Measurements from ENCODE around the gene SND1. TPM values are rescaled to one million over a fixed set of nuclear protein-coding genes. Genes with fewer than 3 reads are reported as not detected.

The SND1 gene
- total RNA-seq, 1 experiment from 2014 or later: 139 TPM

DNA sequence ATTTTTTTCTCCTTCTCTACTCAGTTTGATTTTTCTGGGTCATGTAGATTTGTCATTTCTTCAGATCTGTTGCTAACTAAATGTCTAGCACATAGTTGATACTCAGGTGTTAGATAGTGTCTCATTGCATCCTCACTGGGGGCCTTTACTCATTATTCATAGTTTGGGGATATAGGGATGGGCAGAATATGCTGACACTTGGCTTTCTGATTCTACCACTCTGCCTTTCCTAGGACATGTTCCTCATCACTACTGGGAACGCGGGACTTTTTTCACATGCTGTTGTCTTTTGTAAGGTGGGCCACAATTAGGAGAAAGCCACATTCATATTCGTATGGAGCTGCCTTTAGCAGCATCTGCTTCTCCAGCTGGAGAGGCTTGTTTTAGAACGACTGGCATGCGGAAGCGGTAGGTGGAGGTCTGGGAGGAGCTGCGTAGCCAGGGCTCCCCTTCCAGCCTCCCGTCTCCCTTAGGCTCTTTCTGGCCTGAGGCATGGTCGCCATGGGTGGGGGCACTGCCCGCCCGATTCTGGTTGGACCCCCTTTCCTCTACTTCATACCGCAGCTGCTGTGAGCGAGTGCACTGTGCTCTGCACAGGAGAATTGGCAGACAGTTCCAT lies 78.8 kb downstream of the SND1 start:
- peaks cover 5% of the 10 kb centered on the region for H3K79me2 ChIP-seq (ENCODE audit: low read length)
- H3K27me3 ChIP-seq (ENCODE audit: low read length): no peaks in the 10 kb centered on the region
- POLR2A ChIA-PET (ENCODE audit: unreplicated experiment): no interaction called here
- no TSS peak for BruUV-seq (replicated peaks)
- no peaks in the 10 kb centered on the region for H3K9me2 ChIP-seq (replicated peaks; ENCODE audit: low read length)
- no peaks in the 10 kb centered on the region for H4K20me1 ChIP-seq (ENCODE audit: low read length)
- H3K4me2 ChIP-seq (ENCODE audit: low read length): no peak overlapping the region
- no peak overlapping the region for H3K9ac ChIP-seq (ENCODE audit: low read length)
- H3K4me1 ChIP-seq (ENCODE audit: insufficient read depth, low read length): no peaks in the 10 kb centered on the region
- no peaks in the 10 kb centered on the region for H3F3A ChIP-seq (ENCODE audit: low read length, unreplicated experiment)
- H3K9me3 ChIP-seq (ENCODE audit: low read length): no peaks in the 10 kb centered on the region
- no peak overlapping the region for H3K27ac ChIP-seq (ENCODE audit: low read length)
- ATAC-seq (no peak), DNase-seq (no peak)
- intact Hi-C loops (cut with micrococcal nuclease): no loop called here
- no peak for TF ChIP-seq EZH2 (IDR thresholded peaks at IDR 0.05; ENCODE audit: low read length, unreplicated experiment)
- TF ChIP-seq, protein P1, sequence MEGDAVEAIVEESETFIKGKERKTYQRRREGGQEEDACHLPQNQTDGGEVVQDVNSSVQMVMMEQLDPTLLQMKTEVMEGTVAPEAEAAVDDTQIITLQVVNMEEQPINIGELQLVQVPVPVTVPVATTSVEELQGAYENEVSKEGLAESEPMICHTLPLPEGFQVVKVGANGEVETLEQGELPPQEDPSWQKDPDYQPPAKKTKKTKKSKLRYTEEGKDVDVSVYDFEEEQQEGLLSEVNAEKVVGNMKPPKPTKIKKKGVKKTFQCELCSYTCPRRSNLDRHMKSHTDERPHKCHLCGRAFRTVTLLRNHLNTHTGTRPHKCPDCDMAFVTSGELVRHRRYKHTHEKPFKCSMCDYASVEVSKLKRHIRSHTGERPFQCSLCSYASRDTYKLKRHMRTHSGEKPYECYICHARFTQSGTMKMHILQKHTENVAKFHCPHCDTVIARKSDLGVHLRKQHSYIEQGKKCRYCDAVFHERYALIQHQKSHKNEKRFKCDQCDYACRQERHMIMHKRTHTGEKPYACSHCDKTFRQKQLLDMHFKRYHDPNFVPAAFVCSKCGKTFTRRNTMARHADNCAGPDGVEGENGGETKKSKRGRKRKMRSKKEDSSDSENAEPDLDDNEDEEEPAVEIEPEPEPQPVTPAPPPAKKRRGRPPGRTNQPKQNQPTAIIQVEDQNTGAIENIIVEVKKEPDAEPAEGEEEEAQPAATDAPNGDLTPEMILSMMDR (conservative IDR thresholded peaks at IDR 0.05; ENCODE audit: low read depth, low read length): no peak
- no peak for TF ChIP-seq EZH2phosphoT487 (IDR thresholded peaks at IDR 0.05; ENCODE audit: borderline replicate concordance, low read length)
- no peak overlapping the region for H3K4me3 ChIP-seq (ENCODE audit: low read length)
- CTCF ChIA-PET: no interaction called here
- peaks cover 34% of the 10 kb centered on the region; the same call in 1 of the 2 replicates for H3K36me3 ChIP-seq (ENCODE audit: low read depth, low read length)
- no peak overlapping the region for H2AFZ ChIP-seq (ENCODE audit: low read length)

DNA sequence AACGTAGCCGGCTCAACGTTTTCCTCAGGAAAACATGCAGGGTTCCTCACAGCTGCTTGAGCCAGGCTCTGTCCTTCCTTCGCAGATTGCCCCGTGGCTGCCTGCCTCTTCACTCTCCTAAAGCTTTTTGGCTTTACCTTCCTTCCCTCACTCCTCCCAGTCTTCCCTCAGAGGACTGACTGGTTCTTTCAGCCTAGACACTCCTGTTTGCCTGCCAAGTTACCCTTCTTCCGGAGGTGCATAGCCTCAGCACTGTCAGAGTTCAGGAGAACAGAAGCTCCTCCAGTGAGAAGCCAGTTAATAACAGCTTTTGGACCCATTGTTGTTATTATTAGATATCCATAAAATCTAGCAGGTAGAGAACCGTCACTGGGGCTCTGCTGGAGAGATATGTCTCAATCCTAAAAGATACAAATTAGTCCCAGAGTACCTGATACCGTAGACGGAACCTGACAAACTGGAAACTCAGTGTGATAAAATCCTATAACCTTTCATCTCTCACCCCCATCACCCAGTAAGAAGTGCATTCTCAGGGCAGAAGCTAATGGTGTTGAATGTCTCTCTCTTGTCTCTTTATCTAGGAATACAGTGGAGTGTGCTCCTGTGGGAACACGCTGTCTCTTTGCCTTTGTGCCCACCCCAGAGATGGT lies 79.6 kb downstream of the SND1 start:
- Histone ChIP-seq H3F3A (ENCODE audit: low read length, unreplicated experiment) (no peaks in the 10 kb centered on the region), H3K27ac (ENCODE audit: low read length) (no peak overlapping the region), H3K4me1 (ENCODE audit: insufficient read depth, low read length) (no peaks in the 10 kb centered on the region), H3K9ac (ENCODE audit: low read length) (no peak overlapping the region), H3K4me3 (ENCODE audit: low read length) (no peak overlapping the region), H3K36me3 (ENCODE audit: low read depth, low read length) (peaks cover 37% of the 10 kb centered on the region; the same call in 1 of the 2 replicates), H3K79me2 (ENCODE audit: low read length) (peaks cover 5% of the 10 kb centered on the region), H3K27me3 (ENCODE audit: low read length) (no peaks in the 10 kb centered on the region), H2AFZ (ENCODE audit: low read length) (no peak overlapping the region), H3K9me2 (replicated peaks; ENCODE audit: low read length) (no peaks in the 10 kb centered on the region), H3K9me3 (ENCODE audit: low read length) (no peaks in the 10 kb centered on the region), H3K4me2 (ENCODE audit: low read length) (no peak overlapping the region), H4K20me1 (ENCODE audit: low read length) (no peaks in the 10 kb centered on the region)
- ChIA-PET POLR2A (ENCODE audit: unreplicated experiment) (no interaction called here), CTCF (no interaction called here)
- no peak for ATAC-seq
- no peak for DNase-seq
- no TSS peak for BruUV-seq (replicated peaks)
- TF ChIP-seq, protein P1 (conservative IDR thresholded peaks at IDR 0.05; ENCODE audit: low read depth, low read length): no peak
- TF ChIP-seq EZH2 (IDR thresholded peaks at IDR 0.05; ENCODE audit: low read length, unreplicated experiment) (no peak), EZH2phosphoT487 (IDR thresholded peaks at IDR 0.05; ENCODE audit: borderline replicate concordance, low read length) (no peak)
- intact Hi-C loops (cut with micrococcal nuclease): no loop called here

DNA sequence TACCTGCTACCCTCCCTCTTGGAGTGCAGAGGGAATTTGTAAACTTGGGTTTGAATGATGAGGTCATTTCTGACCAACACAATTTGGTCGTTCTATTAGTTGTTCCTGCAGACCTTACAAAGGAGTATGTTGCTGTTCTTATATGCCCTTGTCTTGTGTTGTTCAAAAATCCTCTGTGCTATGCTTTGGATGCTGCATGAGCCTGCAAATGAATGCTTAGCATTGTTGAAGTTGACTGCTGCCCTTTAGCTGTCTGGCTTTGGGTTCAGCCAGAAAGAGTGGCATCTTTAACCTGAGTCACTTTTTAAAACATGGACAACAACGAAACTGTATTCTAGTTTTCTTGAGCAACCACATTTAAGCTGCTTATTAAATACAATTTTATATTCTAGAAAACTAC lies 80.3 kb downstream of the SND1 start:
- peaks cover 5% of the 10 kb centered on the region for H3K79me2 ChIP-seq (ENCODE audit: low read length)
- POLR2A ChIA-PET (ENCODE audit: unreplicated experiment): no interaction called here

More for the DNA sequence above, 80.3 kb downstream of the SND1 start:
- H3F3A ChIP-seq (ENCODE audit: low read length, unreplicated experiment): no peaks in the 10 kb centered on the region
- no peaks in the 10 kb centered on the region for H3K9me3 ChIP-seq (ENCODE audit: low read length)
- no peaks in the 10 kb centered on the region for H3K4me1 ChIP-seq (ENCODE audit: insufficient read depth, low read length)
- intact Hi-C loops (cut with micrococcal nuclease): no loop called here
- no peak overlapping the region for H2AFZ ChIP-seq (ENCODE audit: low read length)
- H3K27me3 ChIP-seq (ENCODE audit: low read length): no peaks in the 10 kb centered on the region
- no peaks in the 10 kb centered on the region for H4K20me1 ChIP-seq (ENCODE audit: low read length)
- no peak overlapping the region for H3K4me2 ChIP-seq (ENCODE audit: low read length)
- CTCF ChIA-PET: no interaction called here
- no peak overlapping the region for H3K9ac ChIP-seq (ENCODE audit: low read length)
- H3K9me2 ChIP-seq (replicated peaks; ENCODE audit: low read length): no peaks in the 10 kb centered on the region
- TF ChIP-seq EZH2 (IDR thresholded peaks at IDR 0.05; ENCODE audit: low read length, unreplicated experiment): no peak
- TF ChIP-seq, protein P1 (conservative IDR thresholded peaks at IDR 0.05; ENCODE audit: low read depth, low read length): no peak
- no peak overlapping the region for H3K27ac ChIP-seq (ENCODE audit: low read length)
- DNase-seq (no peak), ATAC-seq (no peak)
- BruUV-seq (replicated peaks): no TSS peak
- peaks cover 35% of the 10 kb centered on the region; the same call in 1 of the 2 replicates for H3K36me3 ChIP-seq (ENCODE audit: low read depth, low read length)
- H3K4me3 ChIP-seq (ENCODE audit: low read length): no peak overlapping the region

All from PC-3 (cell line).